HG02870 (cell line): Measurements from ENCODE around the gene NEUROG2.
"Not testable (repeated sequence)": the region's sequence is repeated elsewhere in the genome, so short reads cannot be mapped to it uniquely, and the experiment has no call there.

Experiments used
- ATAC-seq: cut with Tn5 transposase; IDR thresholded peaks from one replicate; pipeline ENCODE4 v1.9.1; 2021; ENCODE audit warnings: mild to moderate bottlenecking, moderate library complexity; ENCODE audit not compliant: unreplicated experiment

Gene NEUROG2

GRCh38 chr4:112492321-112492720 is 23.7 kb downstream of the NEUROG2 start:
- ATAC-seq, result no peak

GRCh38 chr4:112490808-112491207 is 25.2 kb downstream of the NEUROG2 start:
- not testable (repeated sequence) for ATAC-seq

GRCh38 chr4:112485930-112486329 is 30.1 kb downstream of the NEUROG2 start:
- ATAC-seq, result no peak

- ATAC-seq, result no peak
Observed at GRCh38 chr4:112473985-112474384, 42.0 kb downstream of the NEUROG2 start.

- no peak for ATAC-seq
Observed at GRCh38 chr4:112472318-112472717, 43.7 kb downstream of the NEUROG2 start.
